ENCODE results near the gene ANGPTL1.

Gene ANGPTL1

GRCh38 chr1:178908358-178908757 is 37.5 kb upstream of the ANGPTL1 start:
- H3K4me3 ChIP-seq (ENCODE audit: low read depth, low read length) = no peak overlapping the region
- TF ChIP-seq CTCF (IDR thresholded peaks at IDR 0.05; ENCODE audit: low read depth, low read length) = no peak

GRCh38 chr1:178901482-178902125 is 30.7 kb upstream of the ANGPTL1 start:
- H3K4me3 ChIP-seq (ENCODE audit: low read depth, low read length) = no peak overlapping the region
- TF ChIP-seq CTCF (IDR thresholded peaks at IDR 0.05; ENCODE audit: low read depth, low read length) = no peak

- no peak for TF ChIP-seq CTCF (IDR thresholded peaks at IDR 0.05; ENCODE audit: low read depth, low read length)
- H3K4me3 ChIP-seq (ENCODE audit: low read depth, low read length) = no peak overlapping the region
Measured at GRCh38 chr1:178899402-178899801, 28.5 kb upstream of the ANGPTL1 start.

GRCh38 chr1:178898401-178898800 is 27.5 kb upstream of the ANGPTL1 start:
- TF ChIP-seq CTCF (IDR thresholded peaks at IDR 0.05; ENCODE audit: low read depth, low read length) = no peak

GRCh38 chr1:178895928-178896327 is 25.1 kb upstream of the ANGPTL1 start:
- TF ChIP-seq CTCF (IDR thresholded peaks at IDR 0.05; ENCODE audit: low read depth, low read length) = no peak

More at GRCh38 chr1:178898401-178898800, 27.5 kb upstream of the ANGPTL1 start:
- H3K4me3 ChIP-seq (ENCODE audit: low read depth, low read length) = no peak overlapping the region

GRCh38 chr1:178886551-178886950 is 15.7 kb upstream of the ANGPTL1 start:
- no peak for TF ChIP-seq CTCF (IDR thresholded peaks at IDR 0.05; ENCODE audit: low read depth, low read length)
- H3K4me3 ChIP-seq (ENCODE audit: low read depth, low read length) = no peak overlapping the region

More at GRCh38 chr1:178895928-178896327, 25.1 kb upstream of the ANGPTL1 start:
- H3K4me3 ChIP-seq (ENCODE audit: low read depth, low read length) = no peak overlapping the region

GRCh38 chr1:178885869-178886268 is 15.0 kb upstream of the ANGPTL1 start:
- TF ChIP-seq CTCF (IDR thresholded peaks at IDR 0.05; ENCODE audit: low read depth, low read length) = no peak
- H3K4me3 ChIP-seq (ENCODE audit: low read depth, low read length) = no peak overlapping the region

Data from WI38 (cell line).